Measurements from ENCODE around the gene DOK1.

The DOK1 gene

GRCh38 chr2:74577448-74577847 lies 22.9 kb downstream of the DOK1 start:
- Histone ChIP-seq H3K9ac (ENCODE audit: low read length) (no peak overlapping the region), H3K4me1 (ENCODE audit: insufficient read depth, low read length) (no peaks in the 10 kb centered on the region), H3K27ac (ENCODE audit: low read depth, low read length) (no peak overlapping the region), H3K36me3 (ENCODE audit: insufficient read depth, low read length) (no peaks in the 10 kb centered on the region), H3K9me3 (ENCODE audit: low read length) (no peaks in the 10 kb centered on the region), H3K4me3 (ENCODE audit: low read depth in 1 of 2, low read length in 2 of 2) (no peak overlapping the region), H3K27me3 (ENCODE audit: control insufficient read depth in 1 of 2, insufficient read depth in 2 of 2, low read length in 2 of 2) (peaks cover 0 to 3% of the 10 kb centered on the region in 2 donors)

DNA sequence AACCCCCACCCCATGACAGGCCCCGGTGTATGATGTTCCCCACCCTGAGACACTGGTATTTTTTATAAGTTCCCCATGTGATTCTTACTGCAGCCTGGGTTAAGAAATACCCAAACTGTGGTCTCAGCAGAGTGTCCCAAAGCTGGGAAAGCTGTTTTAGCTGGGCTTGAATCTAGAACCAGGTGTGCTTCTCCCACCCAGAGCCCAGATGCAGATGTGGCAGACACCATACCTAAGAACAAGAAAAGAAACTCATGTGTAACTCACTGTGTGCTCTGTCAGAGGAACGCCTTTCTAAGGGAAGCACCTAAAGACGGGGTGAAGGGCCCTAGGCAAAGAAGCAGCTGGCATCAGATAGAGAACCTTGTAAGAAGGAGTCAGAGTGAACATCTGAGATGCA lies 23.9 kb downstream of the DOK1 start:
- Histone ChIP-seq H3K4me3 (ENCODE audit: low read depth in 1 of 2, low read length in 2 of 2) (no peak overlapping the region), H3K4me1 (ENCODE audit: insufficient read depth, low read length) (no peaks in the 10 kb centered on the region), H3K9ac (ENCODE audit: low read length) (no peak overlapping the region), H3K27me3 (ENCODE audit: control insufficient read depth in 1 of 2, insufficient read depth in 2 of 2, low read length in 2 of 2) (peaks cover 0 to 3% of the 10 kb centered on the region in 2 donors), H3K36me3 (ENCODE audit: insufficient read depth, low read length) (no peaks in the 10 kb centered on the region), H3K9me3 (ENCODE audit: low read length) (no peaks in the 10 kb centered on the region), H3K27ac (ENCODE audit: low read depth, low read length) (no peak overlapping the region)

DNA sequence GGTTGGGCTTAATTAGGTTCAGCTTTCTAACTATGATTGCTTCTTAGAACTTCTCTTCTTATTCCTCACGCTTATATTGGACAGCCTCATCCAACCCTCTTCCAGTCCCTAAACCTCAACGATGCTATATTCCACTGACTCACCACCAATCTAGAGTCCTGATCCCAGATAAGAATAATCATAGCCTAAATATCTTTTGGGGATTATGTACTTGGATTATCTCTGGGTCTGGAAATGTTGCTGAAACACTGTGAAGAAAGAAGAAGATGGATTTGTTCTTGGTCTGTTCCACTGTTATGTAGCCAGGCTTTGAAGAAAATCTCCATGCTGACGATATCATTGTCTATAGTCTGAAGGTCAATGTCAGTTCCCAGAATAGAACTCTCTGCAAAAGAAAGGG lies 26.9 kb downstream of the DOK1 start:
- no peaks in the 10 kb centered on the region for H3K36me3 ChIP-seq (ENCODE audit: insufficient read depth, low read length)
- no peaks in the 10 kb centered on the region for H3K4me1 ChIP-seq (ENCODE audit: insufficient read depth, low read length)
- H3K9me3 ChIP-seq (ENCODE audit: low read length) = no peaks in the 10 kb centered on the region
- no peak overlapping the region for H3K4me3 ChIP-seq (ENCODE audit: low read depth in 1 of 2, low read length in 2 of 2)
- H3K9ac ChIP-seq (ENCODE audit: low read length) = no peak overlapping the region
- H3K27ac ChIP-seq (ENCODE audit: low read depth, low read length) = no peak overlapping the region
- H3K27me3 ChIP-seq (ENCODE audit: control insufficient read depth in 1 of 2, insufficient read depth in 2 of 2, low read length in 2 of 2) = peaks cover 0 to 3% of the 10 kb centered on the region in 2 donors

- Histone ChIP-seq H3K4me3 (ENCODE audit: low read depth in 1 of 2, low read length in 2 of 2) (no peak overlapping the region), H3K27ac (ENCODE audit: low read depth, low read length) (no peak overlapping the region), H3K36me3 (ENCODE audit: insufficient read depth, low read length) (no peaks in the 10 kb centered on the region), H3K27me3 (ENCODE audit: control insufficient read depth in 1 of 2, insufficient read depth in 2 of 2, low read length in 2 of 2) (peaks cover 0 to 3% of the 10 kb centered on the region in 2 donors), H3K9me3 (ENCODE audit: low read length) (no peaks in the 10 kb centered on the region), H3K9ac (ENCODE audit: low read length) (no peak overlapping the region), H3K4me1 (ENCODE audit: insufficient read depth, low read length) (no peaks in the 10 kb centered on the region)
Observed at GRCh38 chr2:74582184-74582583, 27.7 kb downstream of the DOK1 start.

- no peaks in the 10 kb centered on the region for H3K9me3 ChIP-seq (ENCODE audit: low read length)
Observed at GRCh38 chr2:74583504-74583903, 29.0 kb downstream of the DOK1 start.

DNA sequence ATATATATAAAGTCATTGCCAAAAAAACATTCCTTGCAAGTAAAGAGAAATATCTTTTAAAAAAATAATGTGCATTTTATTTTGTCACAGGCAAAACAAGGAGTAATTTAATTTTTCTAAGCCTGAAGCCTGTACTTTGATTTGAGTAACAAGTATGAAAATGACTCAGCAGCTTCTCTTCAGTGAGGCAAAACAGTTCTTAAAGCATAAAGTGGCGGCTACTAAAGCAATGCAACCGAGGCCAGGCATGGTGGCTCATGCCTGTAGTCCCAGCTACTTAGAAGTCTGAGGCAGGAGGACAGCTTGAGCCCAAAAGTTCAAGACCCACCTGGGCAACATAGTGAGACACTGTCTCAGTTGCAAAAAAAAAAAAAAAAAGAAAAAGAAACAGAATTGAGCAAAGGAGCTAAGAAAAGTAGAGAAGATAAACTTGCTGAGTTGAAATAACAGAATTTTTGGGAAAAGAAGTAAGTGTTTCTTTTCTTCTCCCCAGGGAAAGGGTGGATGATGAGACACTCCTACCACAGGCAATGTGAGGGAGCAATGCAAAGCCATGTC lies 29.6 kb downstream of the DOK1 start:
- no peak overlapping the region for H3K9ac ChIP-seq (ENCODE audit: low read length)
- no peaks in the 10 kb centered on the region for H3K27me3 ChIP-seq (ENCODE audit: control insufficient read depth in 1 of 2, insufficient read depth in 2 of 2, low read length in 2 of 2)
- no peak overlapping the region for H3K4me3 ChIP-seq (ENCODE audit: low read depth in 1 of 2, low read length in 2 of 2)
- no peaks in the 10 kb centered on the region for H3K36me3 ChIP-seq (ENCODE audit: insufficient read depth, low read length)
- H3K4me1 ChIP-seq (ENCODE audit: insufficient read depth, low read length) = no peaks in the 10 kb centered on the region
- H3K9me3 ChIP-seq (ENCODE audit: low read length) = no peaks in the 10 kb centered on the region
- H3K27ac ChIP-seq (ENCODE audit: low read depth, low read length) = no peak overlapping the region

More at GRCh38 chr2:74583504-74583903, 29.0 kb downstream of the DOK1 start:
- no peaks in the 10 kb centered on the region for H3K36me3 ChIP-seq (ENCODE audit: insufficient read depth, low read length)
- no peaks in the 10 kb centered on the region for H3K4me1 ChIP-seq (ENCODE audit: insufficient read depth, low read length)
- peaks cover 0 to 3% of the 10 kb centered on the region in 2 donors for H3K27me3 ChIP-seq (ENCODE audit: control insufficient read depth in 1 of 2, insufficient read depth in 2 of 2, low read length in 2 of 2)
- H3K9ac ChIP-seq (ENCODE audit: low read length) = no peak overlapping the region
- no peak overlapping the region for H3K27ac ChIP-seq (ENCODE audit: low read depth, low read length)
- no peak overlapping the region for H3K4me3 ChIP-seq (ENCODE audit: low read depth in 1 of 2, low read length in 2 of 2)

DNA sequence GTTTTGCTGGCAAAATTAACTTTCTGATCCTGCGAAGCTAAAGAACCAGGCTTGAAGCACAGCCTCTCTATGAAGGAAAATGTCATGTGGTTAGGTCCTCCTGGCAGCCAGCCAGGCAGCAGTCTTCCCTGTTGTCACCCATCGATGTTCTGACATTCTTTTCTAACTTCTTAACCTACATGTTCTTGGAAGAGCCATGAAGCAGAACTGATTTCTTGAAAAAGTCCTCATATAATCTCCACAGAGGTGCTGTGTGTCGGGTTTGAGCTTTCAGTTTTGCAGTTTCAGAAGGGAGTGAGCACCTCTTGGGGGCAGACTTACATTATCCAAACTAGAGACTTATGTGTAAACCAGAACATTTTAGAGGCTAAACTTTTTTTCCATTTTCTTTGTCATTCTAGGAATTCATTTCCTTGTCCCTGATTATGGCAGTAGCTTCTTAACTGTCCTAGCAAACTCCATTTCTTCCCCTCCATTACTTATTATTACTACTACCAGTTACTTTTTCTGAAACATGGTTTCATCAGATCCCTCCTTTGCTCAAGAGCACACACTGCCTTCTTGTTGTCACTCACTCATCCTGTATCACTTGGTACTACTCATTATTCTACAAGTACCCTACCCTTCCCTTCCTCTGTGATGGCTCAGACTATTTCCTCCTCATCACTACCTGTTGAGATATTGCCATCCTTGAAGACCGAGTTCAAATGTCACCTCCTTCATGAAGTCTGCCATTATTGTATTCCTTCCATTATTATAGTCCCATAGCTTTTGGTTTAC lies 31.1 kb downstream of the DOK1 start:
- no peak overlapping the region for H3K27ac ChIP-seq (ENCODE audit: low read depth, low read length)
- no peak overlapping the region for H3K9ac ChIP-seq (ENCODE audit: low read length)
- no peaks in the 10 kb centered on the region for H3K9me3 ChIP-seq (ENCODE audit: low read length)
- no peaks in the 10 kb centered on the region for H3K4me1 ChIP-seq (ENCODE audit: insufficient read depth, low read length)
- no peaks in the 10 kb centered on the region for H3K36me3 ChIP-seq (ENCODE audit: insufficient read depth, low read length)
- H3K4me3 ChIP-seq (ENCODE audit: low read depth in 1 of 2, low read length in 2 of 2) = no peak overlapping the region
- peaks cover 0 to 5% of the 10 kb centered on the region in 2 donors for H3K27me3 ChIP-seq (ENCODE audit: control insufficient read depth in 1 of 2, insufficient read depth in 2 of 2, low read length in 2 of 2)

DNA sequence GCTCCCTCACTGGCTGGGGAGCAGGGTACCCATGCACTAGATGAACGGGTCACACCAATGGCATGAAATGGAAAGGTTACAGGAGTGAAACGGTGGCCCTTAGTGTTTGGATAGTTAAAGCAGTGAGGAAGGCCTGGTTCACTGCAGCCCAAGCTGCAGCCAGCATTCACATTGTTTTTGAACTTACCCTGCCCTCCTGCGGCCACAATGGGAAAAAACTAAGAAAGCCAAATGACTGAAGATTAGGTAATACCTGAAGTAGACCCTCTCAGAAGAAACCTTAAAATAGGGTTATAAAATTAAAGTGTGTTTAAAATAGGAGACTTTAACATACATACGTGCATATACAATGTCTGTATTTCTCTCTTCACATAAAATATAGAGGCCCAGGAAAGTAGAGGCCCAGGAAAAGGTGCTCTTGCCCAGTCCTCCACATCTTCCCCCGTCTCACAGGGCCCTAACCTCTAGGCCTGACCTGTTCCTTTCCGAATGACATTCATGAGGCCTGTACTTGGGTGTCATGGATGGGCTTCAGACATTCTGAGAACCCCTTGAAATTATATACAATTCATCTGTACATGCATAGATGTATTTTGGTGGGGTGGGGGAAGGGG lies 33.3 kb downstream of the DOK1 start:
- Histone ChIP-seq H3K27me3 (ENCODE audit: control insufficient read depth in 1 of 2, insufficient read depth in 2 of 2, low read length in 2 of 2) (peaks cover 0 to 5% of the 10 kb centered on the region in 2 donors), H3K27ac (ENCODE audit: low read depth, low read length) (no peak overlapping the region), H3K9me3 (ENCODE audit: low read length) (no peaks in the 10 kb centered on the region), H3K4me1 (ENCODE audit: insufficient read depth, low read length) (no peaks in the 10 kb centered on the region), H3K36me3 (ENCODE audit: insufficient read depth, low read length) (no peaks in the 10 kb centered on the region), H3K9ac (ENCODE audit: low read length) (no peak overlapping the region), H3K4me3 (ENCODE audit: low read depth in 1 of 2, low read length in 2 of 2) (no peak overlapping the region)

GRCh38 chr2:74588664-74589063 lies 34.1 kb downstream of the DOK1 start:
- Histone ChIP-seq H3K9me3 (ENCODE audit: low read length) (no peaks in the 10 kb centered on the region), H3K27ac (ENCODE audit: low read depth, low read length) (no peak overlapping the region), H3K27me3 (ENCODE audit: control insufficient read depth in 1 of 2, insufficient read depth in 2 of 2, low read length in 2 of 2) (peaks cover 0 to 5% of the 10 kb centered on the region in 2 donors), H3K4me1 (ENCODE audit: insufficient read depth, low read length) (no peaks in the 10 kb centered on the region), H3K9ac (ENCODE audit: low read length) (no peak overlapping the region), H3K36me3 (ENCODE audit: insufficient read depth, low read length) (no peaks in the 10 kb centered on the region), H3K4me3 (ENCODE audit: low read depth in 1 of 2, low read length in 2 of 2) (no peak overlapping the region)

GRCh38 chr2:74593826-74594772 lies 39.6 kb downstream of the DOK1 start:
- H3K27me3 ChIP-seq (ENCODE audit: control insufficient read depth in 1 of 2, insufficient read depth in 2 of 2, low read length in 2 of 2) = peaks cover 0 to 5% of the 10 kb centered on the region in 2 donors
- H3K9me3 ChIP-seq (ENCODE audit: low read length) = no peaks in the 10 kb centered on the region
- no peak overlapping the region for H3K27ac ChIP-seq (ENCODE audit: low read depth, low read length)
- no peaks in the 10 kb centered on the region for H3K4me1 ChIP-seq (ENCODE audit: insufficient read depth, low read length)
- no peaks in the 10 kb centered on the region for H3K36me3 ChIP-seq (ENCODE audit: insufficient read depth, low read length)
- H3K9ac ChIP-seq (ENCODE audit: low read length) = no peak overlapping the region
- H3K4me3 ChIP-seq (ENCODE audit: low read depth in 1 of 2, low read length in 2 of 2) = no peak overlapping the region

DNA sequence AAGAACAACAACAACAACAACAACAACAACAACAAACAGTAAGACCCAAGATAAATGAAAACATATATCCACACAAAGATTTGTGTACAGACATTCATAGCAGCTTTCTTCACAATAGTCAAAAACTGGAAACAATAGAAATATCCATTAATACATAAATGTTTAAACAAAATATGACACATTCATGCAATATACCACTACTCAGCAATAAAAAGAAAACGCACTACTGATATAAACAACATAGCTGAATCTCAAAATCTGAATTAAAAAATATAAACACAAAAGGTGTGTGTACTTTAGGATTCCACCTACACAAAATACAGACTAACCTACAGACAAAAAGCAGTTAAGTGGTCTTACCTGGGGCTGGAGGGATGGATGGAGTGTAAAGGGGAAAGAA lies 42.1 kb downstream of the DOK1 start:
- H3K9ac ChIP-seq (ENCODE audit: low read length) = no peak overlapping the region
- H3K36me3 ChIP-seq (ENCODE audit: insufficient read depth, low read length) = no peaks in the 10 kb centered on the region
- no peak overlapping the region for H3K4me3 ChIP-seq (ENCODE audit: low read depth in 1 of 2, low read length in 2 of 2)
- no peaks in the 10 kb centered on the region for H3K9me3 ChIP-seq (ENCODE audit: low read length)
- H3K4me1 ChIP-seq (ENCODE audit: insufficient read depth, low read length) = no peaks in the 10 kb centered on the region
- H3K27me3 ChIP-seq (ENCODE audit: control insufficient read depth in 1 of 2, insufficient read depth in 2 of 2, low read length in 2 of 2) = no peaks in the 10 kb centered on the region
- H3K27ac ChIP-seq (ENCODE audit: low read depth, low read length) = no peak overlapping the region

All from muscle layer of colon (tissue), 2 donors.